Activated T-cell treated with anti-CD3 and anti-CD28 coated beads, Interleukin-2, amount 50 U/mL, for 1 hour (primary cell): Measurements from ENCODE around the gene C1QTNF5.
A peak's percentile ranks its signal among the peaks of the same experiment; 100 is the strongest.

Experiments
- DNase-seq: peaks from one replicate; pipeline ENCODE4 v3.0.0-alpha.2; 2020

C1QTNF5 gene

GRCh38 chr11:119356349-119357031 lies 15.8 kb upstream of the C1QTNF5 start:
- DNase-seq: peak; percentile 78

- no peak for DNase-seq
Observed at GRCh38 chr11:119355091-119355843, 14.6 kb upstream of the C1QTNF5 start.

- DNase-seq: no peak
Observed at GRCh38 chr11:119352857-119353260, 12.2 kb upstream of the C1QTNF5 start.

- no peak for DNase-seq
Observed at GRCh38 chr11:119351232-119351631, 10.5 kb upstream of the C1QTNF5 start.

GRCh38 chr11:119350302-119350701 lies 9.6 kb upstream of the C1QTNF5 start:
- no peak for DNase-seq

- DNase-seq: no peak
Observed at GRCh38 chr11:119347940-119348605, 7.4 kb upstream of the C1QTNF5 start.

- DNase-seq: no peak
Observed at GRCh38 chr11:119347242-119347641, 6.6 kb upstream of the C1QTNF5 start.

- DNase-seq: no peak
Observed at GRCh38 chr11:119346605-119347004, 5.9 kb upstream of the C1QTNF5 start, which contains the start of gene MFRP. MFRP (minus strand) TSS chr11:119346705; CDS start chr11:119346513, 192 bp downstream.

- DNase-seq: no peak
Observed at GRCh38 chr11:119345685-119346084, 5.0 kb upstream of the C1QTNF5 start.

GRCh38 chr11:119344291-119345010 lies 3.8 kb upstream of the C1QTNF5 start:
- DNase-seq: no peak

GRCh38 chr11:119343726-119344125 lies 3.0 kb upstream of the C1QTNF5 start:
- no peak for DNase-seq

- no peak for DNase-seq
Observed at GRCh38 chr11:119342362-119343130, 1.9 kb upstream of the C1QTNF5 start.

GRCh38 chr11:119342023-119342300 lies 1.3 kb upstream of the C1QTNF5 start:
- no peak for DNase-seq

GRCh38 chr11:119341222-119342022 lies 739 bp upstream of the C1QTNF5 start:
- DNase-seq: no peak

- peak; percentile 54 for DNase-seq
Observed at GRCh38 chr11:119339589-119340334, 921 bp downstream of the C1QTNF5 start.

- DNase-seq: no peak
Observed at GRCh38 chr11:119338965-119339588, 1.6 kb downstream of the C1QTNF5 start.

GRCh38 chr11:119338318-119338890 lies 2.3 kb downstream of the C1QTNF5 start:
- peak; percentile 72 for DNase-seq

GRCh38 chr11:119337581-119338317 lies 2.9 kb downstream of the C1QTNF5 start:
- no peak for DNase-seq

- no peak for DNase-seq
Observed at GRCh38 chr11:119336744-119337469, 3.8 kb downstream of the C1QTNF5 start.
